ENCODE data around the gene GLRX3. TPM values are rescaled to one million over a fixed set of nuclear protein-coding genes. Genes with fewer than 3 reads are reported as not detected.
"Not testable (repeated sequence)": the region's sequence is repeated elsewhere in the genome, so short reads cannot be mapped to it uniquely, and the experiment has no call there.

The GLRX3 gene
- total RNA-seq, 2 experiments from 2014 or later: 79.4 to 80.6 TPM

DNA sequence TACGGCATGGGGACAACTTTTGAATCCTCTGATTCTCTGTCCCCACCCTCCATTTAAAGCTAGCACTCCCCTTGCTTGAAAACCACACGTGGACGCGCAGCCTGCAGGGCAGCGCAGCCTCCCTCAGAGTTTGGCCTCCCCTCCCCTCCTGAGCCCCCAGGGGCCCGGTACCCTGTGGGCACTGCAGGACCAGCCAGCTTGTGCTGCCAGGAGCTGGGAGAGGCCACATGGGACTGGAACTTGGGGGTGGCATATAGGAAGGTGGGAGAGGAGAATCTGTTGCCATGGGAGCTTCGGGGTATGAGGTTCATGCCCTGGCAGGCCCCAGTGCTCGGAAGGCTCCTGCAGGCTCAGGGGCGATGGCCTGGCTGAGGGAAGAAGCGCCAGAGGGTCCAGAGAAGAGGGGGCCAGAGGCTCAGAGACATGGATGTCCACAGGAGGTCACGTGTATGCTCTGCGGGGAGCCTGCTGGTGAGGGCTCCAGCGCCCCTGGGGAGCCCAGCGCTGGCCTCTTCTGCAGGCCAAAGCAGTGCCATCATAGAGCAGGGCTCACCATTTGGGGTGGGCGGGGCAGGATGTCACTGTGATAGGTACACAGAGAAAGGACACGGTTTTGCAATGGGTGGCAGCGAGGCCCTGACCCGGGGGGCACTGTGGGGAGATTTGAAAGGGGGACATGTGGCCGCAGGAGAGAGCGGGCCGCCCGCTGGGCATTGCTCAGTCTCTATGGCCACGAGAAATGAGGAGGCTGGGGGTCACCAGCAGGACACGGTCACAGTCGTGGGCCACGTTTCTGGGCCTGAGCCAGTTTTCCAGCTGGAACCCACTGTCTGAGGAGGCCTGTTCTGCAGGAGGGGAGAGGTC, 64.2 kb downstream of the GLRX3 start:
- ATAC-seq (no peak), DNase-seq (no peak)
- Mint-ChIP-seq H3K36me3 (ENCODE audit: low read depth) (no peaks in the 10 kb centered on the region), H3K27me3 (ENCODE audit: low read depth) (no peaks in the 10 kb centered on the region), H3K4me1 (ENCODE audit: low read depth) (no peaks in the 10 kb centered on the region), H3K4me3 (no peak overlapping the region), H3K27ac (no peak overlapping the region), H3K9me3 (ENCODE audit: insufficient read depth) (no peaks in the 10 kb centered on the region)
- CTCF ChIA-PET: no interaction called here
- POLR2A ChIA-PET: no interaction called here

DNA sequence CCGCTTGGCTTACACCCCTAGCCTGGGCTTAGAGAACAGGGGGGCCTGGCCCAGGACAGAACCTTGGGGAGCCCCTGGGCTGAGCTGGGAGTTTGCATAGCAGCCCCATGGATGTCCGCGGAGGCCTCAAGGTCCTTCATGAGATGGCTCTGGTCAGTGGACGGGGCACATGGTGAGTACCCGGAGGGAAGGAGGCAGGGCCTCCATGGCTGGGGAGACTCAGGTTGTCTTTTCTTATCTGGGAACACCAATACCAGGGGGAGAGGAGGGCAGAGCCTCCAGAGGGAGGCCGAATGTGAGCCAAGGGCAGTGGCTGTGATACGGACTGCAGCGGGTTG, 64.8 kb downstream of the GLRX3 start:
- no peak overlapping the region for H3K27ac Mint-ChIP-seq
- H3K9me3 Mint-ChIP-seq (ENCODE audit: insufficient read depth): no peaks in the 10 kb centered on the region
- POLR2A ChIA-PET: no interaction called here
- H3K27me3 Mint-ChIP-seq (ENCODE audit: low read depth): no peaks in the 10 kb centered on the region
- ATAC-seq (no peak), DNase-seq (no peak)
- H3K36me3 Mint-ChIP-seq (ENCODE audit: low read depth): no peaks in the 10 kb centered on the region
- CTCF ChIA-PET: no interaction called here
- H3K4me3 Mint-ChIP-seq: no peak overlapping the region
- no peaks in the 10 kb centered on the region for H3K4me1 Mint-ChIP-seq (ENCODE audit: low read depth)

DNA sequence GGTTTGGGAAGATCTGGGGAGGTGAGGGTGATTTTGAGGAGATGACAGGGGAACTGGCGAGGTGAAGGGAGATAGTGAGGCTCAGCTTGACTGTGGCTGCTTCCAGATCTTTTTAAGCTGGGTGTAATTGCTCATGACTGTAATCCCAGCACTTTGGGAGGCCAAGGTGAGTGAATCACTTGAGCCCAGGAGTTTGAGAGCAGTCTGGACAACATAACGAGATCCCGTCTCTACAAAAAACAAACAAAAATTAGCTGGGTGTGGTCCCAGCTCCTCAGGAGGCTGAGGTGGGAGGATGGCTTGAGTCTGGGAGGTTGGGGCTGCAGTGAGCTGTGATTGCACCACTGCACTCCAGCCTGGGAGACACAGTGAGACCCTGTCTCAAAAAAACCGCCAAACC, 66.0 kb downstream of the GLRX3 start:
- H3K9me3 Mint-ChIP-seq (ENCODE audit: insufficient read depth); DNase-seq; H3K36me3 Mint-ChIP-seq (ENCODE audit: low read depth); H3K4me3 Mint-ChIP-seq; H3K27ac Mint-ChIP-seq; ATAC-seq; POLR2A ChIA-PET; H3K27me3 Mint-ChIP-seq (ENCODE audit: low read depth); H3K4me1 Mint-ChIP-seq (ENCODE audit: low read depth); CTCF ChIA-PET: not testable (repeated sequence)

DNA sequence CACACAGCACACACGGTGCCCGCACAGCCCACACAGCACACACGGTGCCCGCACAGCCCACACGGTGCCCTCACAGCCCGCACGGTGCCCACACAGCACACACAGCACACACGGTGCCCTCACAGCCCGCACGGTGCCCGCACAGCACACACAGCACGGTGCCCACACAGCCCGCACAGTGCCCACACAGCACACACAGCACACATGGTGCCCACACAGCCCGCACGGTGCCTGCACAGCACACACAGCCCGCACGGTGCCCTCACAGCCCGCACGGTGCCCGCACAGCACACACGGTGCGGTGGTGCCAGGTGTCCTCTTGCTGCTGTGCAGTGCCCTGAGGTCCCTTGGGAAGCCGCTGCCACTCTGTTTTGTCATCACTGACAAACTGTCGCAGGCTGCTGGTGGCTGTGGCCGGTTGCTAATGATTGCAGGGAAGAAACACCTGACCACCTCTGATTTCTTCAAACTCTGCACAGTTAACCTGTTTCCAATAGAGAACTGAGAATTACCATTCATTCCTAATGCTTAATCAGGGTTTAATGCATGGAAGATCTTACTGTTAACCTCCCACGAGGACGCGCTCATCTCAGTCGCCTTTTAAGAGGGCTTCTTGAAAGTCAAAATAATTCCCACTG, 66.9 kb downstream of the GLRX3 start:
- Mint-ChIP-seq H3K4me3 (no peak overlapping the region), H3K4me1 (ENCODE audit: low read depth) (no peaks in the 10 kb centered on the region), H3K27ac (no peak overlapping the region), H3K36me3 (ENCODE audit: low read depth) (no peaks in the 10 kb centered on the region), H3K9me3 (ENCODE audit: insufficient read depth) (no peaks in the 10 kb centered on the region), H3K27me3 (ENCODE audit: low read depth) (no peaks in the 10 kb centered on the region)
- ATAC-seq (no peak), DNase-seq (no peak)
- ChIA-PET POLR2A (no interaction called here), CTCF (no interaction called here)

DNA sequence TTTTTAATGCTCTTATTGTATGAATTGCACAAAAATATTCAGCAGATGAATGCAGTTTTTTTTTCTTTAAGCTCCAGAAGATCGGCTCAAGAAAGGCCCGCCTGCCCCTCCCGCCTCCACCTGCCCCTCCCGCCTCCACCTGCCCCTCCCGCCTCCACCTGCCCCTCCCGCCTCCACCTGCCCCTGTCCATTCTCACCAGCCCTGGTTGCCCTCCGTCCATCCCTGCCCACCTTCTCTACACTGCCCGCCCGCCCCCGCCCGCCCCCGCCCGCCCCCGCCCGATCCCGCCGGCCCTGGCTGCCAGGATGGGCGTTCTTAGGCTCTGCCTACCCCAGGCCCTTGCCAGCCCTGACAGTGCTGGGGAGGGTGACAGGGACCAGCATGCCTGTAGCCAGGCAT, 67.4 kb downstream of the GLRX3 start:
- Mint-ChIP-seq H3K4me3 (no peak overlapping the region), H3K27me3 (ENCODE audit: low read depth) (no peaks in the 10 kb centered on the region), H3K4me1 (ENCODE audit: low read depth) (no peaks in the 10 kb centered on the region), H3K36me3 (ENCODE audit: low read depth) (no peaks in the 10 kb centered on the region), H3K9me3 (ENCODE audit: insufficient read depth) (no peaks in the 10 kb centered on the region), H3K27ac (no peak overlapping the region)
- POLR2A ChIA-PET: no interaction called here
- CTCF ChIA-PET: no interaction called here
- DNase-seq (no peak), ATAC-seq (no peak)

DNA sequence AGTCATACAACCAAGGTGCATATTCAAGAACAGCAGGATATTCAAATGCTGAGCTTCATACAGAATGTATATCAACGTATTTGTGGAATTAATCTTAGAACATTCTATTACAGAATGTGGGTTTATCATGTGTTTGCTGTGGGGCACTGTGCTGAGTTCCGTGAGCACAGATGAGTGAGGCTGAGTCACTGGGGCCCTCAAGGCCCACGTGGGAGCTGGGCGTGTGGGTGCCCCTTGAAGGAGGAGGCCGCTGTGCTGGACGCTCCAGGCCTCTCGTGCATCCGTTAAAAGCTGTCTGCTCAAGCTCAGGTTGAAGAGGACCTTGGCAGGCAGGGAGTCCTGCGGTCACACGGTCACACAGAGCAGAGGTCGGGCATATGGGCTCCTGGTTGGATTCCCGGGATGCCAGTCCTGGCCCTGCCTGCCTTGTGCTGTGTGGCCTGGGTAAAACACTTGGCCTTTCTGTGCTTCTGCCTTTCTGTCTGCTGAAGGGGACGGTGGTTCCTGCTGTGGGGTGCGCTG, 70.1 kb downstream of the GLRX3 start:
- ATAC-seq: no peak
- Mint-ChIP-seq H3K4me1 (ENCODE audit: low read depth) (no peaks in the 10 kb centered on the region), H3K27ac (no peak overlapping the region), H3K36me3 (ENCODE audit: low read depth) (no peaks in the 10 kb centered on the region), H3K4me3 (no peak overlapping the region), H3K27me3 (ENCODE audit: low read depth) (no peaks in the 10 kb centered on the region), H3K9me3 (ENCODE audit: insufficient read depth) (no peaks in the 10 kb centered on the region)
- ChIA-PET CTCF (no interaction called here), POLR2A (no interaction called here)
- no peak for DNase-seq

DNA sequence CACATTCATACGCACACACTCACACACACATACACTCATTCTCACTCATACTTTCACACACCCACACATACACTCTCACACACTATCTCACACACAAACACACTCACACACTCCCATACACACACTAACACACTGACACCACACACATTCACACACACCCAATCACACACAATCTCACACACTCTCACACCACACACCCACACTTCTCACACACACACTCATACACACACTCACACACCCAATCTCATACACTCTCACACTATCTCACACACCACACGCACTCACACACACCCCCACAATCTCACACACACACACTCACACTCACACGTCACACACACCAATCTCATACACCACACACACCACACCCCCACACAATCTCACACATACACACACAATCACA, 71.0 kb downstream of the GLRX3 start:
- Mint-ChIP-seq H3K27me3 (ENCODE audit: low read depth) (no peaks in the 10 kb centered on the region), H3K4me3 (no peak overlapping the region), H3K36me3 (ENCODE audit: low read depth) (no peaks in the 10 kb centered on the region), H3K9me3 (ENCODE audit: insufficient read depth) (no peaks in the 10 kb centered on the region), H3K4me1 (ENCODE audit: low read depth) (no peaks in the 10 kb centered on the region), H3K27ac (no peak overlapping the region)
- no peak for DNase-seq
- ATAC-seq: no peak
- ChIA-PET POLR2A (no interaction called here), CTCF (no interaction called here)

DNA sequence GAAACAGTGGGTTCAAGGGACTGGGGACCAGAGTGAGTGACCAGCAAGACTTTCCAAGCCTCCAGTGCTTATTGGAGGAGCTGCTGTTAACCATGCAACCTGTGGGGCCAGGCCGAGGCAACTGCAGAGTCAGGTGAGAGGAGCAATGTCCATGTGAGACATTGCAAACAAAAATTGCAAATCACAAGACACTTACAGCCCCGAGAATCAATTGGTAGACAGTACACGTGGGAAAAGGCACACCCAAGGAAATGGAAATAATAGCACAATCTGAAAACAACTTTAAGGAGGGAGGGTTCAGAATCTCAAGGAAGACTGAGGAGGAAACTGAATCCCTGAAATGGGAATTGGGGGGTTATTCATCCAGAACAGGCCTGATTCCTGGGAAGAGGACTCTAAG, 72.6 kb downstream of the GLRX3 start:
- CTCF ChIA-PET: no interaction called here
- no peaks in the 10 kb centered on the region for H3K36me3 Mint-ChIP-seq (ENCODE audit: low read depth)

DNA sequence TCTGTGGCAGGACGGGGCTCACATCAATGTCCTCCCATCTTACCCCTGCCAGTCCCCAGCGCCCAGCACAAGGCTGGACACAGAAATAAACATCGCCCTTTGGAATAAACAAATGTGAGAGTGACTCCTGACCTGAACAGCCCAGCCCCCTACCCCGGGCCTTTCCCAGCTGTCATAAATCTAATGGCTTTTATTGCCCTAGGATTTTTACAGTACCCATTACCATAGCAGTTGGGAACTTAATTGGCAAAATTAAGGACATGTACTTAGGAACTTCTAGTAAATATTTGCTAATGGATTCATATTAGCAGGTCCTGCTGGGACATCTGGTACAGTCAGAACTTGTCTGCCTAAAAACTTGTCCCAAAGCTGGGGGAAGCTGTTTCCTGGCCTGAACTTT, 76.6 kb downstream of the GLRX3 start:
- CTCF ChIA-PET: no interaction called here
- no peaks in the 10 kb centered on the region for H3K4me1 Mint-ChIP-seq (ENCODE audit: low read depth)
- no peak overlapping the region for H3K27ac Mint-ChIP-seq
- no peak for ATAC-seq
- DNase-seq: no peak
- no peaks in the 10 kb centered on the region for H3K27me3 Mint-ChIP-seq (ENCODE audit: low read depth)
- POLR2A ChIA-PET: no interaction called here
- H3K36me3 Mint-ChIP-seq (ENCODE audit: low read depth): no peaks in the 10 kb centered on the region
- no peak overlapping the region for H3K4me3 Mint-ChIP-seq
- H3K9me3 Mint-ChIP-seq (ENCODE audit: insufficient read depth): no peaks in the 10 kb centered on the region

More for the DNA sequence above, 72.6 kb downstream of the GLRX3 start:
- POLR2A ChIA-PET: no interaction called here
- Mint-ChIP-seq H3K4me3 (no peak overlapping the region), H3K27ac (no peak overlapping the region), H3K4me1 (ENCODE audit: low read depth) (no peaks in the 10 kb centered on the region), H3K9me3 (ENCODE audit: insufficient read depth) (no peaks in the 10 kb centered on the region), H3K27me3 (ENCODE audit: low read depth) (no peaks in the 10 kb centered on the region)
- DNase-seq: no peak
- no peak for ATAC-seq

DNA sequence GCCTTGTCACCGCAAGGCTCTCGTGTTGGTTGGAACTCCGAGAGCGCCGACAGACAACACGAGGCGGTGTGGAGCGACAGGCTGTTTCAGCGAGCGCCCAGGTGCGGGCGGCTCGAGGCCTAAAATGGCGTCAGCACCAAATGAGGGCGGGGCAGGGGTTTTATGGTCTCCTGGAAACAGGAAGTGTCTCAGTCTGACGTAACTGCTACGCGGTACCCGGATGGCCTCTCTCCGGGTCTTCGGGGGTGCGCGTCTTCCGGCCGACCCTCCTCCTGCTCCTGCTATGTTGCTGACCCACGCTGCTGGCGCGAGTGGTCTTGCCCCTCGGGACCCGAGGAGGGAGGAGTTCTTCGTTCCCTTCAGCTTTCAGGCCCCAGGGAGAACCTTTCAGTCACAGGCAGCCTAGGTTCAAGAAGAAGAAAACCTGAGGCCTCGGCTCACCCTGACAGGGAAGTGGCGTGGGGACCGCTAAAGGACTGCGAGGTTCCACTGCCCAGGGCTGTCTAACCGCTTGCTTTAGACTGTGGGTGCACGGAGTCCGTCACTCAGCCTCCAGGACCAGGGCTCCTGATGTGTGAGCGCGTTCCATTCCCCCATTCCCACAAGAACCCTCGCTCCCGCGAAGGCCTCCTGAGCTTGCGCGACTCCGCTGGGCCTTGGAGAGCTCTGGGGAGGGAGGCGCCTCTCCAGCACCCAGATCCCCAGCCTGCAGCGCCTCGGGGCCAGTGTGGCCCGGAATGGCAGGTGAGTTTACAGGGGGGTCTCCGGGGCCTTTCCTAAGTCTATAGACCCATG, 77.3 kb downstream of the GLRX3 start:
- H3K27ac Mint-ChIP-seq: no peak overlapping the region
- ChIA-PET CTCF (no interaction called here), POLR2A (no interaction called here)
- DNase-seq (no peak), ATAC-seq (no peak)
- H3K9me3 Mint-ChIP-seq (ENCODE audit: insufficient read depth): no peaks in the 10 kb centered on the region
- no peaks in the 10 kb centered on the region for H3K27me3 Mint-ChIP-seq (ENCODE audit: low read depth)
- no peak overlapping the region for H3K4me3 Mint-ChIP-seq
- no peaks in the 10 kb centered on the region for H3K4me1 Mint-ChIP-seq (ENCODE audit: low read depth)
- H3K36me3 Mint-ChIP-seq (ENCODE audit: low read depth): no peaks in the 10 kb centered on the region

DNA sequence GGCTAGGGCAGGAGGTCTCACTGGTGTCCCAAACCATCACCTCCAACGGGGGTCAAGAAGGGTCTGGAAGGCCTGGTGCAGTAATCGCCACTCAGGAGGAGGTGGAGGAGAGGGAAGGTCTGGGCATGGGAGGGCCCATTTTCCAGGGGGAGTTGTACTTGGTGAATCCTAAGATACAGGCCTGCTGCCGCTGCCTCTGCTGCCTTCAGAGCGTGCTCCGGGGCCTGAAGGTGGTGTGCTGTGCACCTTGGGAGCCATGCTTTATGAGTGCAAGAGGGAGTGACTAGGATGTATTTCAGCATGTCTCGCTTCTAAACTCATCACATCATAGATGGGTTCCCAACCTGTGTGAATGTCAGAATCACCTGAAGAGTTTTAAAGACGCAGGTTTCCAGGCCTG, 78.2 kb downstream of the GLRX3 start:
- H3K27ac Mint-ChIP-seq: no peak overlapping the region
- no peaks in the 10 kb centered on the region for H3K9me3 Mint-ChIP-seq (ENCODE audit: insufficient read depth)
- no peaks in the 10 kb centered on the region for H3K4me1 Mint-ChIP-seq (ENCODE audit: low read depth)
- no peaks in the 10 kb centered on the region for H3K36me3 Mint-ChIP-seq (ENCODE audit: low read depth)
- ATAC-seq (no peak), DNase-seq (no peak)
- no peaks in the 10 kb centered on the region for H3K27me3 Mint-ChIP-seq (ENCODE audit: low read depth)
- ChIA-PET POLR2A (no interaction called here), CTCF (no interaction called here)
- H3K4me3 Mint-ChIP-seq: no peak overlapping the region

DNA sequence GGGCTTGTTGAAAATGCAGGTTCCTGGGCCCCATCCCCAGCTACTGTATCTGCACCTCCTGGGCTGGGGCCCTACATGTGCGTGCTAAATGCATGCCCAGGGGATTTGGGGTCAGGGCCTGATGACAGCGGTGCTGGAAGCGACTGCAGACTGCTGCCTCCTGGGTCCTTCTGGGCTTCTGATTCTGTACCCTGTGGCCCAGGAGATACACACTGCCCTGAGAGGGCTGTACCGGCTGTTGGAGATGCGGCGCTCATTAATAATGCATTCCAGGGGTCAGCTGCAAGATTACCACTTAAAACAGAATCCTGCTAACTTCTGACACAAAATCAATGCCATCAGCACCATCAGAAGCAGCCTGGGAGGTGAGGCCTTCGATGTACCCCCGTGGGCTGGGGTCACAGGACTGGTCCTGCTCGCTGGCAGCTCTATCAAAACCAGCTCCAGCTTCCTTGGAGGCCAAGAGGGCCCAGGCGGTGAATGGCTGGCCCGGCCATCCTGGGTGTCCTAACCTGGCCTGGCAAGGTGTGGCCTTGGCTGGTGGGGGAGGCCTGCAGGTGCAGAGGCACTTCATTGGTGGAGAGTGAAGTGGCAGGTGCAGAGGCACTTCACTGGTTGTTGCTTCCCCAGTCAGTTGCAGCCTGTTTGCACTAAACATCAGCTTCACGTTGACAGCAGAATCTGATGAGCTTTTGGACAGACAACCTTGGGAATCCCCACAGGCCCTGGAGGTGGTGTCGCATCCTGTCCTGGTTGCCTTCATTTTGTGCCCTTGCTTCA, 79.2 kb downstream of the GLRX3 start:
- H3K4me3 Mint-ChIP-seq: no peak overlapping the region
- no peak for ATAC-seq
- no peaks in the 10 kb centered on the region for H3K4me1 Mint-ChIP-seq (ENCODE audit: low read depth)
- no peaks in the 10 kb centered on the region for H3K36me3 Mint-ChIP-seq (ENCODE audit: low read depth)
- ChIA-PET POLR2A (no interaction called here), CTCF (no interaction called here)
- DNase-seq: no peak
- no peak overlapping the region for H3K27ac Mint-ChIP-seq
- H3K27me3 Mint-ChIP-seq (ENCODE audit: low read depth): no peaks in the 10 kb centered on the region
- H3K9me3 Mint-ChIP-seq (ENCODE audit: insufficient read depth): no peaks in the 10 kb centered on the region
